Measurements from ENCODE around the gene LYRM2. TPM values are rescaled to one million over a fixed set of nuclear protein-coding genes. Genes with fewer than 3 reads are reported as not detected.

Gene LYRM2
- polyA plus RNA-seq, 1 donor: 53.8 TPM

Other genes with a start within 250 kb of the LYRM2 start
- gene RRAGD, start 226.5 kb downstream of the LYRM2 start, polyA plus RNA-seq (ENCODE audit: insufficient read length): 34.7 TPM
- gene ANKRD6, start 205.6 kb downstream of the LYRM2 start, polyA plus RNA-seq (ENCODE audit: insufficient read length): 36.5 TPM
- 57.7 TPM for gene MDN1, start 181.0 kb upstream of the LYRM2 start, polyA plus RNA-seq (ENCODE audit: insufficient read length)
- 30.2 TPM for gene CASP8AP2, start 191.1 kb upstream of the LYRM2 start, polyA plus RNA-seq (ENCODE audit: insufficient read length)

All from left kidney (tissue), 1 donor.